GM21528 (cell line): ENCODE data around the gene LRRC38.

Source experiments
- ATAC-seq: cut with Tn5 transposase; IDR thresholded peaks from one replicate; pipeline ENCODE4 v1.9.1; 2021; ENCODE audit warnings: mild to moderate bottlenecking, moderate library complexity; ENCODE audit not compliant: unreplicated experiment, low FRiP score

LRRC38 gene

DNA sequence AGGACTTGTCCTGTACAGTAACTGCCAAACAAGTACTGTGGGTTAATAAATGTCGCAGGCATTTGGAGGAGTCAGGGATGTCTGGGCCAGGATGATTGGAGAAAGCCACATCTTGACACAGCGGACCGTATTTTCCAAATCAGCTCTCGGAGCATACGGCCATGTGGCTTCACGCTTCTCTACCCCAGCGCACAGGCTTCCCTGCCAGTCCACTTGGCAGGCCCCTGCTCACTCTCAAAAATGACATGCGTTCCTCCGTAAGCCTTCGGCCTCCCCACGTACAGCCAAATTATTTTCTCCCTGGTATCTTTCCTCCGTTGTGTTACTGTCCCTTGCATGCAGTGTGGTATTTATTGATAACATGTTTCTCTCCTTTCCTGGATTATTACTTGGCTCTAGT lies 7.2 kb upstream of the LRRC38 start:
- ATAC-seq = no peak

DNA sequence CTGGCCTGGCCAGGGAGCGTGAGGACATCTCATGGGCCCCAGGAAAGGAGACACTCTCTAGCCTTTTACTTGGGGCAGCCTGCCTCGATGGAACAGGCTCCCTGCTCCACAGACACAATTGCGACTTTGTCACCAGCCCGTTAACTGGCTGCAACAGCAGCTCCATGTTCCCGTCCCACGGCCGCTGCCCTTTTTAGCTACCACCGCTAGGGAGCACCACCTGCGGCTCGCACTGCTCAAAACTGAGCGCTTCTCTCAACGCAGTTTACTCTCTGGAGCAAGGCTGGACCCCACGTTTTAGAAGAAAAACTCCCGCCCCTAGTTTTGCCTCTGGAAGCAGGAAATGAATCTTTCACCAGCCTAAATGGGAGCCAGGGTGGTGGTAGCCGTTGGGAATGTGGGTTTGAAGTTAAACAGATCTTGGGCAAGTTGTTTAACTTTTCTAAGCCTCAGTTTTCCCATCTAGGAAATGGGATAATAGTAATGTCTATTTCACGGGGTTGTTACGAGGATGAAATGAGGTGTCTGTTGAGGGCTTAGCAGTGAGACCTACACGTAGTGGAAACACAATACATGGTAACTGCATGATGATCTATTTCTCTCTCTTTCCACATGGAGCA lies 3.5 kb upstream of the LRRC38 start:
- ATAC-seq = no peak

GRCh38 chr1:13516606-13517005 lies 2.8 kb upstream of the LRRC38 start:
- ATAC-seq = no peak

DNA sequence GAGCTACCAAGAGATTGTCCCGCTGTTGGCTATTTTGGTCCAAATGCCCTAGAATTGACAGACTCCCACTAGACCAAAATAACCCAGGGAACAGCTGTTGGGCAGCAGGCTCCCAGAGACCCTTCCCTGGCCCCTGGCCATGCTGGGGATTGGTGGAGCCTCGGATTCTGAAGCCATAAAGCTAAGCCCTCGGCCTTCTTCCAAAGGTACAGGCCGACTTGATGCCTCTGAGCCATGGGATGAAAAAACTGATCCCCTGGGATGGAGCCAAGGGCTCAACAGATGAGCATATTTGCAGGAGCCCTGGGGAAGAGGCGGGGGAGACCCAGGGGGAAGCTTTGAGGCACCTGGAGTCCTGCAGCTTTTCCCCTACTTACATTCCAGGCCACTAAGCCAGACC lies 1.0 kb upstream of the LRRC38 start:
- ATAC-seq = no peak

- ATAC-seq = no peak
Measured at GRCh38 chr1:13513063-13513894, 524 bp downstream of the LRRC38 start.

- ATAC-seq = no peak
Measured at GRCh38 chr1:13512472-13512871, 1.3 kb downstream of the LRRC38 start.

DNA sequence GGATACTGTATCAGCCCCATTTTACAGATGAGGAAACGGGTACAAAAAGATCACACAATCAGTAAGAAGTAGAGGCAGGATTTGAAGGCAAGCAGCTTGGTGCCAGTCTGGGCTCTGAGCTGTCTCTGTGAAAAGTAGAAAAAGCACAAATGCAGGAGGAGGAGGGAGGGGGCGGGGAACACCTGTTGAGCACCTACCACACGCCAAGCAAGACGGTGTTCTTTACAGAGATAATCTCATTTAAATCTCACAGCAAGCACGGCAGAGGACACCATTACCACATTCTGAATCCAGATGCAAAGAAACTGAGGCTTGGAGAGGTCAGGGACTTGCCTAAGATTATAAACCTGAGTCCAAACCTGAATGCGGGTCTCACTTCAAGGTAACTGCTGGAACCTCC lies 3.3 kb downstream of the LRRC38 start:
- no peak for ATAC-seq

DNA sequence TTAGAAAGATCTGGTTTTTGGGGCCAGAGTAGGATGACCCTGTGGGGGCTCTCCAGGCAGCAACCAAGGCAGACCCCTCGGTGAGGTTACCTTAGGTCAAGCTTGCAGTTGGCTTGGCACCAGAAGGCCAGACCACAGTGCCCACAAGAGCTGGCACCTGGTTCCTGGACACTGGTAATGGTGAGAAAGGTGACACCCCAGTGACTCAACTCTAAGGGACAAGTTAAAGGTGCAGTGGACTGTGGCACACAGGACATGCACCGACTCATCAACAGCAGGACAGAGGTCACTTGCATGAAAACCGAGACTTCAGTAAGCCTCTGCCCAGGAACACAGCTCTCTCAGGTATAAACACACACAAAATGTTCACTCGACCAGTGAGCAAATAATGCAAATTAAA lies 6.7 kb downstream of the LRRC38 start:
- ATAC-seq = no peak

DNA sequence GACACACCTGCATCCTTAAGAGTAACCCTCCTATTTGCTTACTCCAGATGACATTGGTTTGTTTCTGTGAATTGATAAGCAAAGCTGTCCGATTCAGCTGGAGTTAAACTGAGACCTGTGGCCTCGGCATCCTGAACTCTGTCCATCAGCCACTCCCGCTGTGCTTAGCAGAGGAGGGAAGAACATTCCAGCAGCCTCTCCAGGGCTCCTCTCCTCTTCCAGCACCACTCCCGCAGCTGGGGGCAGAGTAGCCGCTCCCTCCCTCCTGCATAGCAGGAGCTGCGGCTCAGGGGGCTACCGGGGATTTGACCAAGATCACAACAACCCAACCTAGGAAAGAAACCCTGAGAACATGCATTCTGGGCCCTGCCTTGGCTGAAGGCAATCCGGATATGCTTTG lies 8.8 kb downstream of the LRRC38 start:
- no peak for ATAC-seq

DNA sequence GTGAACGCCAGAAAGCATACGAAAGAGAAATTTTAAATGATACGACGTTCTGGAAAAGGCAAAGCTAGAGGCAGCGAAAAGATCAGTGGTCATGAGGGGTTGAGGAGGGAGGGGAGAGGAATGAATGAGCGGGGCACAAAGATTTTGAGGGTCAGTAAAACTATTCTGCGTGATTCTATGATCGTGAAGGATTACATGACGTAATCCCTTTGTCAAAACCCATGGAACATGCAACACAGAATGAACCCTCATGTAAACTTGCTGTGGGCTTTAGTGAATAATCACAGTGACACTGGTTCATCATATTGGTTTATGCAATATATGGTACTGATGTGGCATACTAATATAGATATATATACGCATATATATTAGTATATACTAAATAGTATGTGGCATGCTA lies 13.0 kb downstream of the LRRC38 start:
- ATAC-seq = no peak

GRCh38 chr1:13499422-13499821 lies 14.4 kb downstream of the LRRC38 start:
- ATAC-seq = no peak

GRCh38 chr1:13498553-13498952 lies 15.2 kb downstream of the LRRC38 start:
- ATAC-seq = no peak

DNA sequence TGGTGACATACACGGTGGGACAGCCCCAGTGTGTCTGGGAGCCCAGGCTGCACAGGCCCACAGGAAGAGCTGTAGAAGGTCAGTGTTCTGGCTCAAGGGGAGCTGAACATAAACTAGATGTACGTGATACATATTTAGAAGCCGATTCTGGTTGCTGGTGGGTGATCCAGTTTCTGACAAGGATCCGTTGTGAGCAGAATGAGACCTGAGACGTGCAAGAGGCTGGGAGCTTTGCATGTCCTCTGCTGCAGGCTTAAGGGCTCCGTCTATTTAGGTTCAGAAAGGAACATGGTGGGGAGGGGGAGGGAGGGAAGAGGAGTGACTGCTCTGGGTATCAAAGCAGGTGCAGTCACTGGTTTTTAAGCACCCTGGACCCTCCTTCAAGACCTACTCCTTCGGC lies 18.6 kb downstream of the LRRC38 start:
- ATAC-seq = no peak

GRCh38 chr1:13494712-13495111 lies 19.1 kb downstream of the LRRC38 start:
- ATAC-seq = no peak

DNA sequence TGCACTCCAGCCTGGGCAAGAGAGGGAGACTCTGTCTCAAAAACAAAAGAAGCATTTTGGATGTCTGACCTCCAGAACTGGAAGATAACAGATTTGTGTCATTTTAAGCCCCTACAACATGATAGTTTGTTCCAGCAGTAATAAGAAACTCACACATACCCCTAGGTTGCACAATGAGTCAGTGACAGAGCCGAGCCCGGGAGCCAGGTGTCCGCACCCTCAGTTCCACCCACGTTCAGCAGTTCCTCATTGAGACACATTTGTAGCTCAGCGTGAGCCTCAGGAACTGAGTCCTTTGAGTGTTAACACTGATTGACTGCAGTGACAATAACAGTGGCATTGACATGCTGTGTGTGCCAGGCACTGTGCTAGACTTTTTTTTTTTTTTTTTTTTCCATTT lies 19.8 kb downstream of the LRRC38 start:
- ATAC-seq = no peak

DNA sequence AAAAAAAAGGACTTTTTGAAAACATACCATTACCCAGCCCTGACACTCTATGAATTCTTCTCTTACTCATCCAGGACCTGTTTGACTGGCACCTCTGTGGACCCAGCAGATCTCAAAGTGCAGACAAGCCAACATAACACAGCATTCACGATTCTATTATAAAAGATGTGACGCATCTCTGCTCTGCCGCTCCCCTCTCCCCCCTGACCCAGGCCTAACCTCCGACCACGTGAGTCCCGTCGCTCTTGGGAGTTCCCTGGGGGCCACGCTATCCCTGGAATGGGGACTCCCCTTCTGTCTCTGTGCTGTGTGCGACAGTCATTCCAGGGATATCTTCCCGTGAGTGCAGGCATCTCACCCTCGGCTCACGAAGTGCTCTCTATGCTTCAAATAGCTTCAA lies 21.1 kb downstream of the LRRC38 start:
- ATAC-seq = no peak

- ATAC-seq = no peak
Measured at GRCh38 chr1:13487957-13488356, 25.8 kb downstream of the LRRC38 start.

- no peak for ATAC-seq
Measured at GRCh38 chr1:13487143-13487868, 26.5 kb downstream of the LRRC38 start.

- no peak for ATAC-seq
Measured at GRCh38 chr1:13483946-13484345, 29.9 kb downstream of the LRRC38 start.

GRCh38 chr1:13482600-13482999 lies 31.2 kb downstream of the LRRC38 start:
- no peak for ATAC-seq

DNA sequence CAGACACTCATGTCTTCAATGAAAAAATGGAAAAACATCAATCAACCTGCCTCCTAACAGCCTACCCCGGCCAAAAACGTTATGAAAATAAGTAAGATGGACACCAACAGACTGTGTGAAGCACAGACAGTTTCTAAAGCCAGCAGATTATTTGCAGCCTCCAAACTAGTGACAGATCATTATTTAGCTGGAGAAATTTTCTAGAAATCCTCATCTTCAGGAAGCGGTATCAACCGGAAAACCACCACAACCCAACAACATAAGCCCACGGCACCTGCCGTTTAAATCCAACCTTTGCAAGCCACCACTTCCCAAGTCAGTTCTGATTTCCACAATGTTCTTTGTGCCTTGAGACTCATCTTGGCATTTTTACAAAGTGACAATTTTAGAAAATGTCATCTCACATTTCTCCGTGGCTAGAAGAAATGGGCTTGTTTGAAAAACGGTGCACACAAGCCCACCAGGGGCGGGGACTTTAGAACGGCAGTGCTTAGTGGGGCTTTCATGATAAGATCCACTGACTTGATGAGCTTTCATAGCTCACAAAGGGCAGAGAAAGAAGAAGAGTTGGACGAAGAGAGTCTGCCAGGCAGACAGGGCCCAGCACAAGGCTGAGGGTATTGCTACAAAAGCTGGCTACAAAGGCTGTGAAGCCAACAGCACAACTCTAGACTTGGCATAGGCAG lies 34.5 kb downstream of the LRRC38 start:
- ATAC-seq = no peak
